GM18861 (cell line): ENCODE results near the gene MAP7.

ENCODE experiments used
- ATAC-seq: cut with Tn5 transposase; IDR thresholded peaks from one replicate; pipeline ENCODE4 v1.9.1; 2021; ENCODE audit not compliant: unreplicated experiment

MAP7 gene

DNA sequence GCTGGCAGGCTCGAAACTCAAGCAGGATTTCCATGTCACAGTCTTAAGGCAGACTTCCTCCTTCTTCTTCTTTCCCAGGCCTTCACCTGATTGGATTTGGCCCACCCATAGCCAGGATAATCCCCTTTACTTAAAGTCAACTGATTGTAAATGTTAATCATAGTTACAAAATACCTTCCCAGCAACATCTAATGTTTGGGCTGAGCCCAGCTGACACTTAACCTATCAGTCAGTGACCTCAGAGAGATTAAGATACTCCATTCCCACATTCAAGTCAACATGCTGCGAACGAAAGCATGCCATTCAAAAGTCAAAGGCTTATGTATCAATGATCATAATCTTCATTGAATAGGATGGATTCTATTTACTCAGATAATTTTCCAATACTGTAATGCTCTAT is 16.0 kb downstream of the MAP7 start:
- ATAC-seq: no peak

- ATAC-seq: no peak
Measured at GRCh38 chr6:136533487-136533886, 16.7 kb downstream of the MAP7 start.

DNA sequence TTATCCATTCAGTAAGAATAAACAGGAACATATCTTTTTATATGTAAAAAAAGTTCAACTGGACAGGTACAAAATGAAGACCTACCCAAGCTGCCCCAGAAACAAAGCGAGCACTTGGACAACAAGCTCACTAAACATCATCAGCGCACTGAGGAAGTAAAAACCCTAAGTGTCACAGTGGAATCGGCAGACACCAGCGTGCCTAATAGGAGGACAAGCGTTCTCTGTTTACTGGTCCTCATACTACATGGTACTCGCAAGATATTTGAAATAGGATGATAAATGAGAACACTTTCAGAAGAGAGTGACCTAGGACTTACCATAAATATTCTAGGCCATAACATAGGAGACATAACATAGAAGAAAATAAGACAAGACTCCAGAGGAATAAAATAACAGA is 18.2 kb downstream of the MAP7 start:
- ATAC-seq: no peak

- no peak for ATAC-seq
Measured at GRCh38 chr6:136529710-136530109, 20.5 kb downstream of the MAP7 start.

- ATAC-seq: no peak
Measured at GRCh38 chr6:136528477-136528876, 21.7 kb downstream of the MAP7 start.

- no peak for ATAC-seq
Measured at GRCh38 chr6:136527831-136528230, 22.4 kb downstream of the MAP7 start.

GRCh38 chr6:136526937-136527336 is 23.3 kb downstream of the MAP7 start:
- ATAC-seq: no peak

GRCh38 chr6:136526196-136526930 is 23.9 kb downstream of the MAP7 start:
- ATAC-seq: no peak

GRCh38 chr6:136525586-136526195 is 24.5 kb downstream of the MAP7 start:
- ATAC-seq: no peak

DNA sequence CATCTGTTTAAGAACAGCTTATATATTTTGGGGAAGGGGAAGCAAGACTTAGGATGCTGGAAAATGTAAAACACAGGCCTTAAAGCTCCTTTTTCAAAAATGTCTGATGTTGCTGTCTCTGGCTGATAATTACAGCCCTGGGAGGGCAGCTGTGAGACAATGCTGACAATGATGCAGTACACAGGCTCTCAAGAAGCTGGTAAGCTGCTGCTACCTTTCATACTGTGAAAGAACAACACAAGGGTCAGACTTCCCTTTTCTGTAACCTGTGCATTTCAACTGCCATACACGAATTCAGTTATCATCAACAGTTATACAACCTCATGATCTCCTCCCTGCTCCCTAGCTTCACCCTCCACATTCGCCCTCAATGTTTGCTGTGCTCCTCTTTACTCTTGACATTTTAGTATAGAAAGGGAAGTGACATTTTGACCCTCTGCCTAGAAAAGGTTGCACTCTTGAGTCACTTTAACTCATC is 25.2 kb downstream of the MAP7 start:
- no peak for ATAC-seq

- ATAC-seq: no peak
Measured at GRCh38 chr6:136524339-136524935, 25.8 kb downstream of the MAP7 start.

GRCh38 chr6:136523196-136523595 is 27.0 kb downstream of the MAP7 start:
- no peak for ATAC-seq

GRCh38 chr6:136522636-136523035 is 27.6 kb downstream of the MAP7 start:
- no peak for ATAC-seq

- no peak for ATAC-seq
Measured at GRCh38 chr6:136521911-136522310, 28.3 kb downstream of the MAP7 start.

- no peak for ATAC-seq
Measured at GRCh38 chr6:136521427-136521826, 28.8 kb downstream of the MAP7 start.

DNA sequence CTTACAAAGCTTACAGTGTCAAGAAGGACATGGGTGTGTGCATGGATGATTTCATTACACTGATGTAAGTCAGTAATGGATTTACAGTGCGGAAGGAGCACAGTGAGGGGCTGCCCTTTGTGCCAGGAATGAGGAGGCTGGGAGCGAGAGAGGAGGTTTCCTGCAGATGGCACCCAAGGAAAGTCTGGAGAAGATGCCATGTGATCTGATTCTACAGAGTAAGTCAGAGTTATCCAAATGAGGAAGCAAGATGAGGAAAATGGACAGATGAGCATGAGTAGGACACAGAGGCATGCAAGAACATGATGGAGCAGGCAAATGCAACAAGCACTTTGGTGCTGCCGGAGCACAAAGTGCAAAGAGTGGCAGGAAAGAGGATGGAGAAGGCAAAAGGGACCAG is 29.7 kb downstream of the MAP7 start:
- ATAC-seq: no peak

GRCh38 chr6:136517582-136517981 is 32.6 kb downstream of the MAP7 start:
- no peak for ATAC-seq

DNA sequence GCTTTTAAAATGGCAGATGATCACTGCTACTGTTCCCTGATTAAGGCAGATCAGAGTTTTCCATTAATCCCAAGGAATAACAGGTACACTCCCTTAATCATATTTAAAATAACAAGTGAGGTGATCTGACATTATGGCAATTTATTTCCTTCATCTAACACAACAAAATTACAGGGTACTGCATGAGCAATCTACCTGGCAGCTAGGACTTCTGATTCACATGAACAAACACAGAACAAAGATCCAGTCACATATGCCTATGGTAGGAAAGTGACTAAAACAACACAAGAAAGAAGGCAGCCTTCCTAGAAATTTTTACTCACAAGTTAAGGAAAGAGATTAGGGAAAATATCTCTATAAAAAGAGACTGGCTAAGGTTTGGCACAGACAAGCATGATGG is 33.2 kb downstream of the MAP7 start:
- ATAC-seq: no peak

GRCh38 chr6:136514591-136514990 is 35.6 kb downstream of the MAP7 start:
- no peak for ATAC-seq

GRCh38 chr6:136511926-136512325 is 38.3 kb downstream of the MAP7 start:
- no peak for ATAC-seq

DNA sequence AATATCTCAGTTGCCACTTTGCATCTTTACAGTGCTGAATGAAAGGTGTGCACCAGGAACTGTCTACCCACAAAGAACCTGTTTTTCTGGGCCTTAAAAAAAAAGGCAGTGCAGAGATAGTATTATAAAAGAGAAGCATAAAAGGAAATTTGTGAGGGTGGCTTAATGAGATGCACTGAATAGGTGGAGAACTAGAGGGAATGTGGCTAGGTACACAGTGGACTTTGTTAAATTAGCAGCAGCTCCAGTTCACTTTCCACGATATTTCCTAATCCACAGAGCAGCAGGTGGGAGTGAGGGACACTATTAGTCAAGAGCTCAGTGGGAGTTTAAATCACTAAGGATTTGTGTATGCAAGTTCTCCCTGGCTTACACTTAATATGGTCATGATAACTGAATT is 38.8 kb downstream of the MAP7 start:
- ATAC-seq: no peak

GRCh38 chr6:136510782-136511181 is 39.4 kb downstream of the MAP7 start:
- no peak for ATAC-seq
